HG02571 (cell line): ENCODE measurements around the gene HSD17B2.

Source experiments
- ATAC-seq: cut with Tn5 transposase; IDR thresholded peaks from one replicate; pipeline ENCODE4 v1.9.1; 2021; ENCODE audit warnings: mild to moderate bottlenecking, moderate library complexity; ENCODE audit not compliant: unreplicated experiment

HSD17B2 gene

GRCh38 chr16:82047374-82047773, 12.3 kb downstream of the HSD17B2 start:
- no peak for ATAC-seq

GRCh38 chr16:82047787-82048186, 12.7 kb downstream of the HSD17B2 start:
- no peak for ATAC-seq

GRCh38 chr16:82049484-82049883, 14.4 kb downstream of the HSD17B2 start:
- no peak for ATAC-seq

GRCh38 chr16:82050506-82050905, 15.5 kb downstream of the HSD17B2 start:
- ATAC-seq: no peak

- no peak for ATAC-seq
Measured at GRCh38 chr16:82050909-82051357, 15.9 kb downstream of the HSD17B2 start.

GRCh38 chr16:82051656-82052055, 16.6 kb downstream of the HSD17B2 start:
- ATAC-seq: no peak

- no peak for ATAC-seq
Measured at GRCh38 chr16:82055117-82055516, 20.1 kb downstream of the HSD17B2 start.

GRCh38 chr16:82055728-82056549, 20.9 kb downstream of the HSD17B2 start:
- ATAC-seq: no peak

GRCh38 chr16:82056550-82056896, 21.5 kb downstream of the HSD17B2 start:
- no peak for ATAC-seq

- ATAC-seq: no peak
Measured at GRCh38 chr16:82059161-82059982, 24.3 kb downstream of the HSD17B2 start.

GRCh38 chr16:82059983-82060421, 24.9 kb downstream of the HSD17B2 start:
- ATAC-seq: no peak

- no peak for ATAC-seq
Measured at GRCh38 chr16:82061861-82062525, 26.9 kb downstream of the HSD17B2 start.

- ATAC-seq: no peak
Measured at GRCh38 chr16:82062645-82063058, 27.6 kb downstream of the HSD17B2 start.

- ATAC-seq: no peak
Measured at GRCh38 chr16:82063456-82064082, 28.5 kb downstream of the HSD17B2 start.

GRCh38 chr16:82067042-82067803, 32.2 kb downstream of the HSD17B2 start:
- no peak for ATAC-seq

GRCh38 chr16:82067804-82068325, 32.8 kb downstream of the HSD17B2 start:
- no peak for ATAC-seq

GRCh38 chr16:82070656-82071369, 35.8 kb downstream of the HSD17B2 start:
- ATAC-seq: no peak

- ATAC-seq: no peak
Measured at GRCh38 chr16:82071421-82071820, 36.4 kb downstream of the HSD17B2 start.

GRCh38 chr16:82072313-82072712, 37.3 kb downstream of the HSD17B2 start:
- ATAC-seq: no peak
